A673 (cell line): ENCODE results near the gene MORN1.

ENCODE experiments used
- CTCF ChIP-seq: fragments of 300-800, 200-600 bp; sonication (generic); conservative IDR thresholded peaks from 2 replicates; pipeline ENCODE4 v1.5.1; 2017; ENCODE audit warnings: low read depth, mild to moderate bottlenecking, antibody characterized with exemption, low read length, moderate library complexity, mixed read lengths
- EZH2 ChIP-seq: fragments of 200-600 bp; sonication (generic); IDR thresholded peaks from 2 replicates; pipeline ENCODE4 v1.6.1; 2017; ENCODE audit warnings: borderline replicate concordance, low read depth, mild to moderate bottlenecking, mixed read lengths, antibody characterized with exemption, low read length; ENCODE audit not compliant: poor library complexity, severe bottlenecking

- no peak for TF ChIP-seq CTCF
- TF ChIP-seq EZH2, result no peak
Observed at GRCh38 chr1:2436876-2437275, 45.5 kb upstream of the MORN1 start.
